ENCODE measurements around the gene DNER. TPM values are rescaled to one million over a fixed set of nuclear protein-coding genes. Genes with fewer than 3 reads are reported as not detected.

Gene DNER
- total RNA-seq, 4 donors from 2014 or later: 1.9 to 24.7 (median 4.9) TPM

DNA sequence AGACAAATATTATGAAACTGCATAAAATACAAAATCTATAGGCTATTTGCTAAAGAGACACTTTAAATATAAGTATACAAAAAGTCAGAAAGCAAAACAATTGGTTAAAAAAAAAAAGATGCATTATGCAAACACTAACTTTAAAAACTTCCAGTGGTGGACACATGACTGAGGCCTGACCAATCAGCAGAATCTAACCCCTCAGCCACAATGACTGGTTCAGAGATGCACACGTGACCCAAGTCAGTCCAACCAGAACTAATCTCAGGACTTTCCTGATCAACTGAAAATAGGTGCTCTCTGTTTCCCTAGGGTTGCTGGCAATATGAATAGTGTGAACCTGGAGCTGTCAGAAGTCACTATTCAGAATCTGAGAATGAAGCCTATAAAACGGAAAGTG, 22.7 kb downstream of the DNER start:
- intact Hi-C loops (cut with DNase I; ENCODE audit: low total_unique reads): no loop called here
- no peaks in the 10 kb centered on the region for H3K36me3 ChIP-seq
- no peak overlapping the region for H3K27ac ChIP-seq
- H3K4me1 ChIP-seq: no peaks in the 10 kb centered on the region
- no peak overlapping the region for H3K4me3 ChIP-seq
- H3K9me3 ChIP-seq: no peaks in the 10 kb centered on the region
- no peak for TF ChIP-seq POLR2A (IDR thresholded peaks at IDR 0.05)
- TF ChIP-seq, protein P1, sequence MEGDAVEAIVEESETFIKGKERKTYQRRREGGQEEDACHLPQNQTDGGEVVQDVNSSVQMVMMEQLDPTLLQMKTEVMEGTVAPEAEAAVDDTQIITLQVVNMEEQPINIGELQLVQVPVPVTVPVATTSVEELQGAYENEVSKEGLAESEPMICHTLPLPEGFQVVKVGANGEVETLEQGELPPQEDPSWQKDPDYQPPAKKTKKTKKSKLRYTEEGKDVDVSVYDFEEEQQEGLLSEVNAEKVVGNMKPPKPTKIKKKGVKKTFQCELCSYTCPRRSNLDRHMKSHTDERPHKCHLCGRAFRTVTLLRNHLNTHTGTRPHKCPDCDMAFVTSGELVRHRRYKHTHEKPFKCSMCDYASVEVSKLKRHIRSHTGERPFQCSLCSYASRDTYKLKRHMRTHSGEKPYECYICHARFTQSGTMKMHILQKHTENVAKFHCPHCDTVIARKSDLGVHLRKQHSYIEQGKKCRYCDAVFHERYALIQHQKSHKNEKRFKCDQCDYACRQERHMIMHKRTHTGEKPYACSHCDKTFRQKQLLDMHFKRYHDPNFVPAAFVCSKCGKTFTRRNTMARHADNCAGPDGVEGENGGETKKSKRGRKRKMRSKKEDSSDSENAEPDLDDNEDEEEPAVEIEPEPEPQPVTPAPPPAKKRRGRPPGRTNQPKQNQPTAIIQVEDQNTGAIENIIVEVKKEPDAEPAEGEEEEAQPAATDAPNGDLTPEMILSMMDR (IDR thresholded peaks at IDR 0.05): no peak
- no peak for DNase-seq
- H3K27me3 ChIP-seq: no peaks in the 10 kb centered on the region

DNA sequence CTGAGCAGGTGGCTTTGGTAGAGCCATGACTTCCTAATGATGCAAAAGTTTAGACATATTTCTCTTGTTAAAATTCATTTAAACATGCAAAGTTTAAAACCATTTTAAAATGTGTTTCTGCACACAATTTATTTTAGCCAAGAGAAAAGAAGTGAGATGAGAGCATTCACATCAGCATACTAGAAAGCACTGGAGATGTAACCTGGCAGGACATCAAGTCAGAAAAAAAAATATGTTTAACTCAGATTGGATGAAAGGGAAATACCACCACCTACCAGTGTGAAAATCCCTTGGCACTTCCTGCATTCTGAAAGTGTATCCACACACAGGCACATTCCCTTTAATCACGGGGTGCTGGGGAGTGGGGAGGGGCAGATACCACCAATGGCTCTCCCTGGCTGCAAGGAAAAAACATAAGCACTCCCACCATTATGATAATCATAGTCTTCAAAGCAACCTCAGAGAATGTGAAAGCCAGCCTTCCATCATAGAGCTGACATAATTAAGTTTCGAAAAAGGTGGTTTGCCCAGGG, 25.0 kb downstream of the DNER start:
- no peak for DNase-seq
- intact Hi-C loops (cut with DNase I; ENCODE audit: low total_unique reads): no loop called here
- H3K36me3 ChIP-seq: no peaks in the 10 kb centered on the region
- H3K27ac ChIP-seq: no peak overlapping the region
- TF ChIP-seq POLR2A (IDR thresholded peaks at IDR 0.05): no peak
- TF ChIP-seq, protein P1 (IDR thresholded peaks at IDR 0.05): no peak
- no peaks in the 10 kb centered on the region for H3K4me1 ChIP-seq
- H3K4me3 ChIP-seq: no peak overlapping the region
- no peaks in the 10 kb centered on the region for H3K9me3 ChIP-seq
- H3K27me3 ChIP-seq: no peaks in the 10 kb centered on the region

DNA sequence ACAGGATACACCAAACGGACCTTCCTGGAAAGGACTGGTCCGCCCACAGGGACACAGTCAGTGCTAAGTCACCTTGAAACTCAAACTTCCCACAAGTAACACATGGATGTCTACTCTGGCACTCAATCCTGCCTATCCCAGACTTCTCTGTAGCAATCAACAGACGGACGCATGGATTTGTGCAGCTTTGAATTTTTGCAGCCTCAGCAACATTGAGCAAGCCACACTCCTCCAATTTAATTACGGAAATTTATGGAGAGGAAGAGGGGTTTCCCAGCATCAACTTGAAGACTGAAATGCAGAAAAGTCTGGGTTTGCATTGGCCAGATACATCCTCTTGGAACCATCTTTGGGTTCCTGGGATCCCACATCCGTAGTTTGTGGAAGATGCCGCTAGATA, 26.2 kb downstream of the DNER start:
- intact Hi-C loops (cut with DNase I; ENCODE audit: low total_unique reads): no loop called here
- DNase-seq: no peak
- no peak for TF ChIP-seq POLR2A (IDR thresholded peaks at IDR 0.05)
- TF ChIP-seq, protein P1 (IDR thresholded peaks at IDR 0.05): no peak
- H3K4me1 ChIP-seq: no peaks in the 10 kb centered on the region
- H3K36me3 ChIP-seq: no peaks in the 10 kb centered on the region
- H3K9me3 ChIP-seq: no peaks in the 10 kb centered on the region
- no peak overlapping the region for H3K4me3 ChIP-seq
- H3K27ac ChIP-seq: no peak overlapping the region
- H3K27me3 ChIP-seq: no peaks in the 10 kb centered on the region

DNA sequence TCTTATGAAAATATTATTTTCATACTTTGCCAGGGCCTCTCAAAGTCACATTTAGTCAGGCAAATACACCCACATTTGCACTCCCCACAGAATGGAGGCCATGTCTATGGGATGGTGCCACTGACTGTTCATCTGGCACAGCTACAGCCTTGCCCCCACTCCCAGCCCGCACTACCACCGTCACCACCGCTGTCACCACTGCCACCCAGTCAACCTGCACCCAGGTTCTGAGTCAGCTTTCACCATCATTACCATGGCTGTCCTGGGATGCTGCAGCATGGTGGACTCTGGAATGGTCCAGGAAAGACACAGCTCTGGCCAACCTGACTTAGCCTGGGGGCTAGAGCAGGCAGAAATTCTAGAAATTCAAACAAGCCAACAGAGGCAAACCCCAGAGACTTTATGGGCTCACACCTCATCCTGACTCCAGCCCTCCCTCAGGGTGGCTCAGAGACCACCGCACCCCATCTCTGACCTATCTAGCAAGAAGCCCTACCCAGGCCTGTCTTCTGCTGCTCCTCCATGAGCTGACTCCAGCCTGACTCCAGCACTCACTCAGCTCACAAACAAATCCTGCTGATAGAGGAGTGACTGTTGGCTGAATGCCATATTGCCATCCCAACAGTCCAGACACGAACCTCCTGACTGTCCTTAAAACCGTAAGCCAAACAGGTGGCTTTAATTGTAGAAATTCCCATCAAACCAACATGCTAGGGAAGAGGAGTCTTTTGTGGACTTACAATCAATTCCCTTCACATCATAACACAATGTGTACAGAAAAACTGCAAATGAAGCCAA, 28.0 kb downstream of the DNER start:
- TF ChIP-seq, protein P1 (IDR thresholded peaks at IDR 0.05): no peak
- TF ChIP-seq POLR2A (IDR thresholded peaks at IDR 0.05): no peak
- Histone ChIP-seq H3K4me1 (no peaks in the 10 kb centered on the region), H3K9me3 (no peaks in the 10 kb centered on the region), H3K36me3 (no peaks in the 10 kb centered on the region), H3K27me3 (no peaks in the 10 kb centered on the region), H3K27ac (no peak overlapping the region), H3K4me3 (no peak overlapping the region)
- no peak for DNase-seq
- intact Hi-C loops (cut with DNase I; ENCODE audit: low total_unique reads): no loop called here

DNA sequence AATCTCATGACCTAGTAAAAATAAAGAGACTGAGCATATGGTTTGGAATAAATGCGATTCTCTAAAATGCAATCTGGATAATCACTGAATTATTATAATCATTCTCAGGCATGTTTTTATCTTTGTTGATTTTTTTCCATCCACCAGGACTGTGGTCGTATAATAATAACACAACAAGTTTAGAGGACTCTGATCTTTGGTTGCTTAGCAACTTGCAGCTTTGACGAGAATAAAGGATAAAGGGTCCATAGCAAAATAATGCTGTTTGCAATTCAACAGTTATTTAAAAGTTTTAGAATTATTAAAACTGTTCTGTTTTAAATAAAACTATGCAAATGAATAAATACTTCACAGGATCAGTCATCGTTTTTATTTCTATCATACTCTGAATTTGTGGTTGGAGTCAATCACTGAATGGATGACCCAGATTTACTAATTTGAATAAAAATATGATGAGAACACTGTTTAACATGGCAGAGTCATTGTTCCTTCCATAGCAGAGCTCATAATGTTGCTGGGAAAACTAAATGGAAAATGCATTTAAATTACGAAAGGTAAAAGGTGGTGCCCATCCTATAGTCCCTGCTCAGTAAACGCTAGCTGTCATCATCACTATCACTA, 29.3 kb downstream of the DNER start:
- H3K9me3 ChIP-seq: no peaks in the 10 kb centered on the region
- TF ChIP-seq, protein P1 (IDR thresholded peaks at IDR 0.05): no peak
- TF ChIP-seq POLR2A (IDR thresholded peaks at IDR 0.05): no peak
- intact Hi-C loops (cut with DNase I; ENCODE audit: low total_unique reads): no loop called here
- no peaks in the 10 kb centered on the region for H3K4me1 ChIP-seq
- H3K27me3 ChIP-seq: no peaks in the 10 kb centered on the region
- no peak overlapping the region for H3K4me3 ChIP-seq
- no peaks in the 10 kb centered on the region for H3K36me3 ChIP-seq
- DNase-seq: no peak
- H3K27ac ChIP-seq: no peak overlapping the region
